T-helper 2 cell (primary cell): ENCODE data around the gene CCDC32.
"Not testable (repeated sequence)": the region's sequence is repeated elsewhere in the genome, so short reads cannot be mapped to it uniquely, and the experiment has no call there.

ENCODE experiments used
- DNase-seq, 5 experiments: peaks; one replicate each; pipeline versions ENCODE4 v3.0.0 to v3.0.0-alpha.2; 2012 to 2022
- total RNA-seq, 2 donors: gene quantifications; one replicate each; lab custom pipeline; 2026; lab: John Stamatoyannopoulos, UW

CCDC32 gene
- total RNA-seq: 12.5 to 18.0 reads per million in 2 donors

GRCh38 chr15:40564591-40565332 lies at the start of gene CCDC32:
Gene CCDC32, minus strand, starts transcription at chr15:40565042. Its CDS starts 2,027 bp downstream, at chr15:40563015.
- peak; percentile 82 to 99 (median 93) for DNase-seq

GRCh38 chr15:40613080-40613479 lies 48.2 kb upstream of the CCDC32 start:
- DNase-seq: no peak

- DNase-seq: no peak
Measured at GRCh38 chr15:40603935-40604334, 39.1 kb upstream of the CCDC32 start.

GRCh38 chr15:40600956-40601355 lies 36.1 kb upstream of the CCDC32 start:
- no peak for DNase-seq

- no peak for DNase-seq
Measured at GRCh38 chr15:40598672-40599071, 33.8 kb upstream of the CCDC32 start.

GRCh38 chr15:40598126-40598525 lies 33.3 kb upstream of the CCDC32 start:
- no peak for DNase-seq

GRCh38 chr15:40597024-40597423 lies 32.2 kb upstream of the CCDC32 start:
- DNase-seq: no peak

- DNase-seq: no peak
Measured at GRCh38 chr15:40595773-40596172, 30.9 kb upstream of the CCDC32 start.

GRCh38 chr15:40595219-40595618 lies 30.4 kb upstream of the CCDC32 start:
- DNase-seq: no peak

GRCh38 chr15:40594429-40594836 lies 29.6 kb upstream of the CCDC32 start:
- DNase-seq: no peak

- DNase-seq: peak; percentile 75 to 93 (median 82)
Measured at GRCh38 chr15:40593588-40594428, 29.0 kb upstream of the CCDC32 start, which contains the start of gene KNL1. Gene KNL1, plus strand, starts transcription at chr15:40594249. Its CDS starts 8,683 bp downstream, at chr15:40602932.

GRCh38 chr15:40593165-40593564 lies 28.3 kb upstream of the CCDC32 start:
- peak in 2 of 5 experiments; percentile 28 to 51 for DNase-seq

- no peak for DNase-seq
Measured at GRCh38 chr15:40591389-40591788, 26.5 kb upstream of the CCDC32 start.

GRCh38 chr15:40590667-40591050 lies 25.8 kb upstream of the CCDC32 start:
- no peak for DNase-seq

GRCh38 chr15:40584191-40584590 lies 19.3 kb upstream of the CCDC32 start:
- DNase-seq: no peak

- peak in 2 of 5 experiments; percentile 3 to 73 for DNase-seq
Measured at GRCh38 chr15:40582726-40583246, 17.9 kb upstream of the CCDC32 start.

- not testable (repeated sequence) for DNase-seq
Measured at GRCh38 chr15:40581796-40582195, 17.0 kb upstream of the CCDC32 start.

- no peak for DNase-seq
Measured at GRCh38 chr15:40578892-40579291, 14.1 kb upstream of the CCDC32 start.

GRCh38 chr15:40576914-40577313 lies 12.1 kb upstream of the CCDC32 start:
- not testable (repeated sequence) for DNase-seq

GRCh38 chr15:40575113-40575512 lies 10.3 kb upstream of the CCDC32 start:
- no peak for DNase-seq

- DNase-seq: peak; percentile 75 to 93 (median 87)
Measured at GRCh38 chr15:40569129-40569953, 4.5 kb upstream of the CCDC32 start, which contains the start of gene RPUSD2. Gene RPUSD2, plus strand, starts transcription at chr15:40569299. Its CDS starts 39 bp downstream, at chr15:40569338.

- no peak for DNase-seq
Measured at GRCh38 chr15:40567111-40567510, 2.3 kb upstream of the CCDC32 start.
